ENCODE results near the gene NCAPD2.

Gene NCAPD2

GRCh38 chr12:6460751-6461371, 33.0 kb upstream of the NCAPD2 start:
- no peak for TF ChIP-seq EGR1 (IDR thresholded peaks at IDR 0.05)
- TF ChIP-seq REST (IDR thresholded peaks at IDR 0.05; ENCODE audit: low read depth): no peak
- no peak for TF ChIP-seq RAD21 (IDR thresholded peaks at IDR 0.05; ENCODE audit: low read depth)
- no peak for TF ChIP-seq CREB1 (IDR thresholded peaks at IDR 0.05; ENCODE audit: low read depth)
- no peak for TF ChIP-seq TAF1 (IDR thresholded peaks at IDR 0.05; ENCODE audit: low read depth)
- TF ChIP-seq CEBPB (IDR thresholded peaks at IDR 0.05): no peak
- no peak for TF ChIP-seq TCF12 (IDR thresholded peaks at IDR 0.05; ENCODE audit: low read depth)
- no peak for TF ChIP-seq FOXM1 (IDR thresholded peaks at IDR 0.05; ENCODE audit: borderline replicate concordance, low read depth)
- no peak for TF ChIP-seq ZBTB7A (IDR thresholded peaks at IDR 0.05; ENCODE audit: low read depth)
- TF ChIP-seq EP300 (IDR thresholded peaks at IDR 0.05; ENCODE audit: borderline replicate concordance): no peak
- no peak for TF ChIP-seq TEAD4 (IDR thresholded peaks at IDR 0.05)
- TF ChIP-seq USF1 (IDR thresholded peaks at IDR 0.05): no peak
- no peak for TF ChIP-seq YY1 (IDR thresholded peaks at IDR 0.05; ENCODE audit: low read depth)
- no peak for TF ChIP-seq NFIC (IDR thresholded peaks at IDR 0.05)
- no peak for TF ChIP-seq MAX (IDR thresholded peaks at IDR 0.05)

- TF ChIP-seq TCF12 (IDR thresholded peaks at IDR 0.05; ENCODE audit: low read depth) (no peak), USF1 (IDR thresholded peaks at IDR 0.05) (no peak), EGR1 (IDR thresholded peaks at IDR 0.05) (no peak), CREB1 (IDR thresholded peaks at IDR 0.05; ENCODE audit: low read depth) (no peak), YY1 (IDR thresholded peaks at IDR 0.05; ENCODE audit: low read depth) (no peak), TAF1 (IDR thresholded peaks at IDR 0.05; ENCODE audit: low read depth) (no peak), RAD21 (IDR thresholded peaks at IDR 0.05; ENCODE audit: low read depth) (no peak), FOXM1 (IDR thresholded peaks at IDR 0.05; ENCODE audit: borderline replicate concordance, low read depth) (no peak), REST (IDR thresholded peaks at IDR 0.05; ENCODE audit: low read depth) (no peak), EP300 (IDR thresholded peaks at IDR 0.05; ENCODE audit: borderline replicate concordance) (no peak)
These were observed 32.3 kb upstream of the NCAPD2 start for GRCh38 chr12:6461401-6462233.

GRCh38 chr12:6462234-6462995, 31.5 kb upstream of the NCAPD2 start:
- TF ChIP-seq REST (IDR thresholded peaks at IDR 0.05; ENCODE audit: low read depth) (no peak), EGR1 (IDR thresholded peaks at IDR 0.05) (no peak), ZBTB7A (IDR thresholded peaks at IDR 0.05; ENCODE audit: low read depth) (no peak), RAD21 (IDR thresholded peaks at IDR 0.05; ENCODE audit: low read depth) (no peak), YY1 (IDR thresholded peaks at IDR 0.05; ENCODE audit: low read depth) (no peak), TAF1 (IDR thresholded peaks at IDR 0.05; ENCODE audit: low read depth) (no peak), TCF12 (IDR thresholded peaks at IDR 0.05; ENCODE audit: low read depth) (no peak), FOXM1 (IDR thresholded peaks at IDR 0.05; ENCODE audit: borderline replicate concordance, low read depth) (no peak), CREB1 (IDR thresholded peaks at IDR 0.05; ENCODE audit: low read depth) (no peak), EP300 (IDR thresholded peaks at IDR 0.05; ENCODE audit: borderline replicate concordance) (no peak), CEBPB (IDR thresholded peaks at IDR 0.05) (no peak), NFIC (IDR thresholded peaks at IDR 0.05) (no peak), MAX (IDR thresholded peaks at IDR 0.05) (no peak), TEAD4 (IDR thresholded peaks at IDR 0.05) (no peak)
